Left hindlimb (tissue), 1 donor: ENCODE results near the gene DBNL.
"Not testable (repeated sequence)": the region's sequence is repeated elsewhere in the genome, so short reads cannot be mapped to it uniquely, and the experiment has no call there.

ENCODE experiments used
- DNase-seq: peaks from one replicate; pipeline ENCODE4 v3.0.0-alpha.2; 2018

The DBNL gene

GRCh38 chr7:44044315-44045225, at the start of gene DBNL:
Gene DBNL, plus strand, starts transcription at chr7:44044702. Its CDS starts 36 bp downstream, at chr7:44044738.
- peak; percentile 95 for DNase-seq

- DNase-seq = not testable (repeated sequence)
Observed at GRCh38 chr7:43997532-43997931, 47.0 kb upstream of the DBNL start, which contains the start of gene SPDYE1. Gene SPDYE1, plus strand, starts transcription at chr7:43997897. Its CDS starts 2,053 bp downstream, at chr7:43999950.

- DNase-seq = not testable (repeated sequence)
Observed at GRCh38 chr7:44012081-44012480, 32.4 kb upstream of the DBNL start.

DNA sequence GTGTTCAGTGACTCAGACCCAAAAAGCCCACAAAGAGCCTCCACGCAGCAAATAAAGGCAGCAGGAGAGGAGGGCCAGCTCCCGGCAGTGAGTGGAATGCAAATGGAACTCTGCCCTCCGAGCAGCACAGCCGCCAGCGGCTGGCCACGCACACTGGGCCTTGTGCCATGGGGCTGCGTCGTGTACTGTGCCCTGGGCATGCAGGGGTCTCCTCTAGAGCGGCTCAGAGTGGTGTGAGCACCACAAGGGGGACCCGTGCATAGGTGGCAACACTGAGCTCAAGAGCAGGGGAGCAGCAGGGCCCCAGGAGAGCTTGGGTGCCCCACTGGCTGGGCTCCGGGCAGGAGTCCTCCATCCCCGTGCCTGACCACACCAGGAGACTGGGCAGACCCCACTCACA, 29.4 kb upstream of the DBNL start:
- not testable (repeated sequence) for DNase-seq

DNA sequence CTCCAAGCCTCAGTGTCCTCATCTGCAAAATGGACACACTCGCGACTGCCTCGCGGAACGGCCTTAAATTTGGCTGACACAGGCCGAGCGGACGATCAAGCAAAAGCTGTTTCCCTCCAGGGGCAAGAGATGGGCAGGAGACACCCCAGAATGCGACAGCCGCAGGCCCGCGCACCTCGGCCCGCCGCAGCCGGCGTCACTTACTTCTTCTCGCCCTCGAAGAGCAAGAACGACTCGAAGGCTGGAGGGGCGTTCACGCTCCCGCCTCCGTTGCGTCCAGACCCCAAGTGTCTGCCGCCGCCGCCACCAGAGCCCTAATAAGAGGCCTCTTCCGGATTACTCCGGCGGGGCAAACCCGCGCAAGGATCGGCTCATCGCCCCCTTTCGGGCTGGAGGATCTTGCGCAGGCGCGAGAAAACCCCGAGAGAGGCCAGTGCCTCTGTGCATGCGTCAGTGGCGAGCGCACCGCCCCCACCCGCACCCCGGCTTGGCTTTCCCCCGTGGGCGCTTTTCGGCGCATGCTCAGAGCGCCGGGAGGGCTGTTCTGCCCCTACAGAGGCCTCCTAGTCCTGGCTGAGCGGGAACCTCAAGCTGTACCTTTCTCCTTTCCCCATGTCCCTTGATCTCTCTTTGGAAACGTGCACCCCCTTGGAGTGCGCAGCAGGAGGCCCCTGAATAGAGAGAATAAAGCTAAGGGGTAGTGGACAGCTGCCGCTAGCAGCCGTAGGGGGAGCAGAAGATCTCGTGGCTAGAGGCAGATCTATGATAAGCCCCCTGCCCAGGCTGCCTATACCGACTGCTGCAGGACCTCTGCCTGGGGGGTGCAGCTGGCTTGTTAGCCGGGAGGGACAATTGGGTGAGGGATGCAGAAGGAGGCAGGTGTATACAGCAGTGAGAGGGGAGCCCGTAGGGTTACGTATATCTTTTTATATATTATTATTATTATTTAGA, 25.4 kb upstream of the DBNL start:
- DNase-seq = peak; percentile 98

DNA sequence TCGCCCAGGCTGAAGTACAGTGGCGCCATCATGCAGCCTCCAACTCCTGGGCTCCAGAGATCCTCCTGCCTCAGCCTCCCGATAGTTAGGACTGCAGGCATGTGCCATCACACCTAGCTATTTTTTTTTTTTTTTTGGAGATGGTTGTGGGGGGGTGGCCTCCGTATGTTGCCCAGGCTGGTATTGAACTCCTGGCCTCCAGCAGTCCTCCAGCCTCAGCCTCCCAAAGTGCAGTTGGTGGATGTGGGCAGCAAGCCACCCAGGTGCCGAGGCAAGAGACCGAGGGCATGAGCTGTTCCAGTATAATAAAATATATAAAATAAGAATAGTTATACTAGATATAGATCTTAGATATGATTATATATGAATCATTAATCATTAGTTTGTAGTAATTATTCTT, 24.7 kb upstream of the DBNL start:
- not testable (repeated sequence) for DNase-seq

DNA sequence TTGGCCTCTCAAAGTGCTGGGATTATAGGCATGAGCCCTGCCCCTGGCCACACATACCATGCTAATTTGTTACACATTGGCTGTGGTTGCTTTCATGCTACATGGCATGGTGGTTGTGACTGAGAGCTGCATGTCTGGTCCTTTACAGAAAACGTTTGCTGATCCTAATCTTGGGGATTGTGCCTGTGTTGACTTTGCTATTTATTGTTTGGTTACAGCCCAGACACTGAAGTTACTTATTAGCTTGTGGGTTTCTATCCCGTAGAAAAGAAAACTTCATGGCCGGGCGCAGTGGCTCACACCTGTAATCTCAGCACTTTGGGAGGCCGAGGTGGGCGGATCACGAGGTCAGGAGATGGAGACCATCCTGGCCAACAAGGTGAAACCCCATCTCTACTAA, 22.4 kb upstream of the DBNL start:
- not testable (repeated sequence) for DNase-seq

- DNase-seq = not testable (repeated sequence)
Observed at GRCh38 chr7:44022796-44023467, 21.6 kb upstream of the DBNL start.

GRCh38 chr7:44029433-44029832, 15.1 kb upstream of the DBNL start:
- DNase-seq = not testable (repeated sequence)

DNA sequence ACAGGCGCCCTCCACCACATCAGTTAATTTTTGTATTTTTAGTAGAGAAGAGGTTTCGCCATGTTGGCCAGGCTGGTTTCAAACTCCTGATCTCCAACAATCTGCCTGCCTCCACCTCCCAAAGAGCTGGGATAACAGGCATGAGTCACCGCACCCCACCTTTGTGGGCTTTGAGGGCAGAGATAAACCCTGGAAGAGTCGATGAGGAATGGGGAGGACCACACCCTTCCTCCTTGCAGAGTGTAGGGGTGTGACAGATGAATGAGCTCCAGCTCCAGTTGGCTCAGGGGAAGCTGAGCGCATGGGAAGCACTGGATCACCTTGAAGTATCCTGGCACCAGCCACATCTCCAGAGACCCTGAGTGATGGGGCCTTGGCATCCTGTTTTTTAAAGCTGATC, 14.5 kb upstream of the DBNL start:
- not testable (repeated sequence) for DNase-seq

GRCh38 chr7:44031319-44031718, 13.2 kb upstream of the DBNL start:
- not testable (repeated sequence) for DNase-seq

- DNase-seq = not testable (repeated sequence)
Observed at GRCh38 chr7:44032031-44032430, 12.5 kb upstream of the DBNL start.

DNA sequence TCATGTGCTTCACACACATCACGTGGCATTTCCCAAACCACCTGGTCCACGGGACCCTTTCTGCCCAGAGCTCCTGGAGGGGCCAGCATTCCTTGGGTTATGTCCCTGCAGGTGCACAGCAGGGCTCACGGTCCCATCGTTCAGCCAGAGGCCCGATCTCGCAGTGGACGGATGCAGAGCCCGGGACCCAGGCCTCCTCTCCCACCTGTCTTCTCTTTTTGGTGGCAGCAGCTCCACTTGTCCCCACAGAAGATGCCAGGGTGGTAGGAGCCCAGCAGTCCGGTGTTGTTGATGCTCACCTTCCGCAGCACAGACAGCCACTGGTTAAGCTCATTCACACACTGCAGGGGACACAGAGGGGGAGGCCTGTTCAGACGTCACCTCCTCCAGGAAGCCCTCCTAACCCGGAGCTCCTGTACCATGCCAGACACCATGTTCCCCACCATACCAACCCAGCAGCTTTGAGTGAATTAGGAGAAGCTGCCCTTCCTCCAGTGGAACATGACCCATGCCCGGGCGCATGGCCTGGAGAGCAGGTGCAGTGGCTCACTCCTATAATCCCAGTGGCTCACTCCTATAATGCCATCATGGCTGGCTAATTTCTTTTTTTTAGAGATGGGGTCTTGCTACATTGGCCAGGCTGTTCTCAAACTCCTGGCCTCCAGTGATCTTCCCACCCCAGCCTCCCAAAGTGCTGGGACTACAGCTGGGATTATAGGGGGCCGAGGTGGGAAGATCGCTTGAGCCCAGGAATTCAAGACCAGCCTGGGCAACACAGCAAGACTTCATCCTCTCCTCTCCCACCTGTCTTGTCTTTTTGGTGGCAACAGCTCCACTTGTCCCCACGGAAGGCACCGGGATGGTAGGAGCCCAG, 10.3 kb upstream of the DBNL start:
- not testable (repeated sequence) for DNase-seq

GRCh38 chr7:44036364-44036763, 8.1 kb upstream of the DBNL start:
- DNase-seq = not testable (repeated sequence)

DNA sequence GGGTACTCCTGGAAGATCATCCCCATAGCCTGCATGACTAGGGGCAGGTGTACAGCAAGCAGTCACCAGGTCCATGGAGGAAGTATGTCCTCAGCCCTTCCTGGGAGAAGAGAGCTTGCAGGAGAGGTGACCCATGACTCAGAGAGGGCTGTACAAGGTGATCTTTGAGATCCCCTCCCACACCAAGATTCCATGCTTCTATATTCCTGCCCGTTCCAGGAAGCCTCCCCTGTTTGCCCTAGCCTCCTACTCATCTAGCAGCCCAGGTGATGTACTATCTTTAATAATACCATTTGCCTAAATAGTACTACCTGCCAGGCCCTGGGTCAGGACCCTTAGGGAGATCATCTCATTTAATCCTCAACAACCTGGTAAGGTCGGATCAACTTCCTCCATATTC, 6.6 kb upstream of the DBNL start:
- DNase-seq = not testable (repeated sequence)

- DNase-seq = not testable (repeated sequence)
Observed at GRCh38 chr7:44038553-44038952, 5.9 kb upstream of the DBNL start.

DNA sequence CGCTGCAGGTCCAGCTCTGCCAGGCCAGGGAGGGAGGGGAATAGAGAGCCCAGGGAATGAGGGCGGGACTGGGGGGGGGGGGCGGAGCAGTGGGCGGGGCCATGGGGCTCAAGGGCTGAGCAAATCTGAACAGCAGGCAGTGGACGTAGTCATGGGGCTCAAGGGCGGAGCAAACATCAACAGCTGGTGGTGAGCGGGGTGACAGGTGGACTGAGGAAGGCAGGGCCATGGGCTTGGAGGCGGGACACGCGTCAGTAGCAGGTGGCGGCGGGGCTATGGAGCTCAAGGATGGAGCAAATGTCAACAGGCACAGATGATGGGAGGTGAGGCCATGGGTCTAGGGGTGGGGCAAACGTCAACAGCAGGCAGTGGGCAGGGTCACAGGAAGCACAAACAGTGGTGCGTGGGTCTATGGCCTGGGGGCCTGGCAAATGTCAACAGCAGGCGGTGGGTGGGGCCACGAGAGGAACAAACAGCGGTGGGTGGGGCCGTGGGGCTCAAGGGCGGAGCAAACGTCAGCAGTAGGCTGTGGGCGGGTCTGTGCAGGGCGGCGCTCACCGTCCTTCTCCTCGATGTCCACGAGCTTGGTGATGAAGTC, 5.4 kb upstream of the DBNL start:
- DNase-seq = peak; percentile 80

- DNase-seq = not testable (repeated sequence)
Observed at GRCh38 chr7:44039800-44040492, 4.6 kb upstream of the DBNL start.

DNA sequence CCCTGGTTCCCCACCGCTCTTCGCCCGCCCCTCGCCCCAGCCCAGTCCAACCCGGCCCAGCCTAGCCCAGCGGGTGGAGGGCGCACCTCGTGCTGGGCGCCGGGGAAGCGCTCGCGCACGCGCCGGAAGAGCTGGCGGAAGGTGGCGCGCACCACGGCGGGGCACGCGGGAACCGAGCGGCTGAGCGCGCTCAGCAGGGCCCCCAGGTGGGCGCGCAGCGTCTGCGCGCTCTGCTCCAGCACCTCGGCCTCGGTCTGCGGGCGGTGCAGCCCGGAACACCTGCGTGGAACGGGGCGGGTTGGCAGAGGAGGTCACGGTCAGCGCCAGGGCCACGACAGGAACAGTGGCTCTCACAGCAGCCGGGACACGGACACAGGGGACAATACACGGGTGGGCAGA, 4.0 kb upstream of the DBNL start:
- DNase-seq = peak; percentile 21

DNA sequence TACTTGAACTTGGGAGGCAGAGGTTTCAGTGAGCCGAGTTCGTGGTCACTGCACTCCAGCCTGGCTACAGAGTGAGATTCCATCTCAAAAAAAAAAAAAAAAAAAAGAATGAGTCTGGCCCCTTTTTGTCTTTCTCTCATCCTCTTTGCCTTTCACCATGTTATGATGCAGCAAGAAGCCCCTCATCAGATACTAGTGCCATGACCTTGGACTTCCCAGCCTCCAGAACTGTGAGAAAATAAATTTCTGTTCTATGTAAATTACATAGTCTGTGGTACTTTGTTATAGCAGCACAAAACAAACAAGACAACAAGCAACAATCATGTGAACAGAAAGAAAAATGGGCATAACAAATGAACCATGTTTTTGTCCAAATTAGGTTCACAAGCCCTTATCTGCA, 2.3 kb upstream of the DBNL start:
- DNase-seq = no peak
